ENCODE results near the gene PRM3.

Gene PRM3

DNA sequence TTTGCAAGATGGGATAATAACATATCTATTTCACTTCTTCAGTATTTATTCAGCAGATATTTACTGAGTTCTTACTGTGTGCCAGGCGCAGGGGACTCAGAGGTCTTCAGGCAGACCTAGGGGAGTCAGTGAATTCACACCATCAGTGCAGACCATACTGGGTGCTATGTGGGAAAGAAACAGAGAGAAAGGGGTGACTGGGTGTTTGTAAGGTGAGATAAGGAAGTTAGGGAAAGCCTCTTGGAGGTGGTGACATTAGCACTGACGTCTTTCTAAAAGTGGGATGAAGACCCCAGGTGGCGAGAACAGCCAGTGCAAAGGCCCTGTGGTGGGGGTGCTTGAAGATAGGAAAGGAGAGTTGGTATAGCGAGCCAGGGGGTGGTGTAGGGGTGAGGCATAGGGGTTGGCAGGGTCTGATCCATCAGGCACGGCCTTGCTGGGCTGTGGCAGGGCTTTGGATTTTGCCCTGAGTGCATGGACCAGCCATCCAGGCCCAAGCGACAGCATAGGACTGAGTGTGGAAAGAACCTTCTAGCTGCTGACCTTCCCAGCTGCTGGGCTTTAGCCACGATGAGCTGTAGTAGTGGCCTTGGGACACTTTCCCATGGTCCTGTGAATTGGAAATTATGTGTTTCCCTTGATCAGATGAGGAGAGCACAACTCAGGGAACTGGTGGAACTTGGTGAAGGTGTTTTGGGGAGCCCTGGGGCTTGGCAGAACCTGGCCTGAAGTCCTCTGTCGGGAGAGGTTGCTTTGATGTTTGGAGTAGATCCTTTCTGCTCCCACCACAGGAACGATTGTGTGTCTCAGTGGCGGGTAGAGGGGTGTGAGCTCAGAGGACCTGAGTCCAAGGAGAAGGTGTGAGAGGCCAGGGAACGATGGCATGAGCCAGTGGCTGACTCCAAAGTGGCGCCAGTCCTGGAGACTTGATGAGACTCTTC, 13.5 kb downstream of the PRM3 start:
- DNase-seq (ENCODE audit: extremely low read depth in 1 of 2, low read depth in 1 of 2) = no peak

DNA sequence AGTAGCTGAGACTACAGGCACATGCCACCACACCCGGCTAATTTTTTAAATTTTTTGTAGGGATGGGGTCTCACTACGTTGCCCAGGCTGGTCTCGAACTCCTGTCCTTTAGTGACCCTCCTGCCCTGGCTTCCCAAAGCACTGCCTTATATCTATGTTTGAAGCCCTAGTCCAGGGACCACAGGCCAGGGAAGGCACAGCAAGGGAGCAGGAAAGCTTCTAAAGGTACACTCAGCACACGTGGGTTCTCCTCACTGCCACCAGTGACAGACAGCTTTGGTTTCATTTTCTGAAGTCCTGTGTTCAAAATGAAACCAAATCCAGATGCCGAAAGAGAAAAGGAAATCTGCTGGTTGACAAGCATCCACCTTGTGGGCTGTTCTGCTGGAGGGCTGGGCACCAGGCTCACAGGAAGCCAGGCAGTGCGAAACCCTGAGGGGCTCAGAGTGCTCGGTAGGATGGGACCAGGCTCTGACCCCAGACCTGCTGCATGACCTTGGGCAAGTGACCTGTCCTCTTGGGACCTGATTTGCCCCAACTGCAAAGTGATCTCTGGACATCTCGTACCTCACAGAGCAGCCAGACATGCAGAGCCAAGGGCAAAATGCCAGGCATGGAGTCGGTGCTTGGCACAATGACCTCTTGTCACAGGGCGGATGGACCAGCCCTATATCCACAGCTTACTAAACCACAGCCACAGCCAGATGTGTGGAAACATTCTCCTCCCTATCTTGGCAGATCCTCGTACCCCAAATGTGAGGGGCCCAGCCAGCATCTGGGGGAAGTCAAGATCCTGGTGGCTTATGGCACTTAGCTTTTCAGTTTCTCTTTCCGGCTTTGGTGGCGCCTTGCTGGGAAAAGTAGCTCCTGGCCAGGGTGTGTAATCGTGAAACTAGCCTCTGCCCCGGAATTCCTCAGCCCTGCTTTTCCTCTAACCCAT, 14.6 kb downstream of the PRM3 start:
- no peak for DNase-seq (ENCODE audit: extremely low read depth in 1 of 2, low read depth in 1 of 2)

DNA sequence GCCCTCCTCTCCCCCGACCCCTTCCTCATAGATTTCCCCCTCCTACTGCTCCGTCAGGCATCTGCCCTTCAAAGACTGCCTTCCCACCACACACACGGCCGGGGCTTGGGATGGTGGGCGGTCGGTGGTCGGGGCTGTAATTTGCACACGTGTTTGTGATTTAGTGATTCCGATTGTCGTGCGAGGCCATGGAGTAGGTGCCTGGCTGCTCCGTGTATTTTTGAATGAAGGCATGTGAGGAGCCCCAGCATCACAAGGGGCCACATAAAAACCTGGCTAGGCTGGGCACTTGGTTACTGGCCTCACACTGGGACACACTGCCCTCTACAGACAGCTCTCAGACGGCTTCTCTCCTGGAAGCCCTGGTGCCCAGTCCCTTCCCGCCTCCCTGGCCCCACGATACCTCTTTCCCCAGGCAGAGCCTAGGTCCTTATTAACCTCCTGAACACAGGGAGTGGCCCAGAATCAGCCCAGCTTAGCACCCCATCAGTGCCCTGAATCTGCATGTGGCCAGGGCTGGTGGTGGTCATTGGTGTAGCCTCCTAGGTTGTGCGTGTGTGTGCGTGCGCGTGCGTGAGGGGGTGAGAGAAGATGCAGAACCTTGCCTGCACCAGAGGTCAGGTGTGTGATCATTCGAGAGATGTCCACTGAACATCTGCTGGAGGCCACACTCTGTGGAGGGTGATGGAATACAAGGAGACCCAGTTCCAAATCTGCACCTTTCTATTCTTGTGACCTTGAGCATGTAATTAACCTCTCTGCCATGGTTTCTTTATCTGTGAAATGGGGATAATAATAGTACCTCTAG, 16.1 kb downstream of the PRM3 start:
- DNase-seq (ENCODE audit: extremely low read depth in 1 of 2, low read depth in 1 of 2) = peak in 1 of 2 donors; percentile 53

DNA sequence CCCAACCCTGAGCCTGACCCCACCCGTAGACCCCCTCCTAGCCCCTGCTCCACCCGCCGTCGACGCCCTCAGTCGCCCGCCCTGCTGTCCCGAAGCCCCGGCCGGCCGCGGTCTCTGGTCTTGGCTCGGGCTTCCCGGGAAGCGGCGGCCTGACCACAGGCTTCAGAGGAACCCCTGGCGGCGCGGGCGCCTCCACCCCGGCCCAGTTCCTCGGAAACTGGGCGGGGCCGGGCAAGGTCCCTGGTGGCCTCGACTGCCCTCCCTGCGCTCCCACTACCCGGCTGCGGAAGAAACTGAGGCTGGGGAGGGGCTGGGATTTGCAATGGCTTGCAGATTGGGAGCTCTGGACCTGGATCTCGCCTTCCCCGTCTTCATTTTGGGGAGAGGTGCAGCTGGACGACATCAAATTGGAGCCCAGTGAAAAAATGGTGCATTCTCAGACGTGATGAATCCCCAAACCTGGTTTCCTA, 16.7 kb downstream of the PRM3 start:
- DNase-seq (ENCODE audit: extremely low read depth in 1 of 2, low read depth in 1 of 2) = peak in 1 of 2 donors; percentile 62

DNA sequence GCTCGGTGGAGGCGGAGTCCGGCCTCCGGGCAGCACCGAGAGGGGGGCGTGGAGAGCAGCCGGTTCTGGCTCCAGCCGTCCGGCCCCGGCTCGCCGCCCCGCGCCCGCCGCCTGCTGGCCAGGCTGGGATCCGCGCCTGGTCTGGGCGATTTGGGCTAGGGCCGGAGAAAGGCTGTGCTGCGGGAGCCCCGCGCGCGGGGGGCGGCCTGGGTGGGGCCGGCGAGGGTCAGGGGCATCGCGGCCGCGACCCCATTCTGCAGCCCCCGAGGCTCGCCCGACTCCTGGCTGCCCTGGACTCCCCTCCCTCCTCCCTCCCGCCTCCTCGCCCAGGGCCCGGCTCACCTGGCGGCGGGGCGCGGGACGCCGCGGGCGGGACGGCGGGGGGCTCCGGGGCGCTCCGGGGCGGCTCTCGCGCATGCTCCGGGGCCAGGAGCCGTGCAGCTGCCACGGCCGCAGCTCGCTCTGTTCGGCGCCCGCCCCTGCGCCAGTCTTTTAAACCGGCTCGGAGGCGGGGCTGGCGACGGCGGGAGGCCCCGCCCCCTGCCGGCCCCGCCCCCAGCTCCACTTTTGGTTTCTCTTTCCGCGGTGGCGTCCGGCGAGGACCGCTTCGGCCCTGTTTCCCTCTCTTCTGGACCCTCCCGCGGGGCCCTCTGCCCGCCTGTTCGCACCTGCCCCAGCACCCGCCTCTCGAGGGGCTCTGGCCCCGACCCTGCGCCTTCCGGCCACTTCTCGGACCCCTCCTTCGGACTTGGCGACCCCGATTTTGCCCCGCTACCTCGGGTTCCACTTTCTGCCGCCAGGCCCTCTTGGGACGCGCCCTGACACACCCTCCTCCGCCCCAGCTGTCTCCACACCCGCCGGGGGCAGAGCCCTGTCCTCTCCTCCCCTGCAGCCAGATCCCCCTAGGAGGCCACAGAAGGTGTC, 17.4 kb downstream of the PRM3 start, which contains the start of gene SOCS1:
TSS of gene SOCS1 (minus strand) at position 468 of the 924 bp plus-strand sequence. CDS start 726 bp downstream, outside the sequence.
- peak; percentile 64 to 80 for DNase-seq (ENCODE audit: extremely low read depth in 1 of 2, low read depth in 1 of 2)

DNA sequence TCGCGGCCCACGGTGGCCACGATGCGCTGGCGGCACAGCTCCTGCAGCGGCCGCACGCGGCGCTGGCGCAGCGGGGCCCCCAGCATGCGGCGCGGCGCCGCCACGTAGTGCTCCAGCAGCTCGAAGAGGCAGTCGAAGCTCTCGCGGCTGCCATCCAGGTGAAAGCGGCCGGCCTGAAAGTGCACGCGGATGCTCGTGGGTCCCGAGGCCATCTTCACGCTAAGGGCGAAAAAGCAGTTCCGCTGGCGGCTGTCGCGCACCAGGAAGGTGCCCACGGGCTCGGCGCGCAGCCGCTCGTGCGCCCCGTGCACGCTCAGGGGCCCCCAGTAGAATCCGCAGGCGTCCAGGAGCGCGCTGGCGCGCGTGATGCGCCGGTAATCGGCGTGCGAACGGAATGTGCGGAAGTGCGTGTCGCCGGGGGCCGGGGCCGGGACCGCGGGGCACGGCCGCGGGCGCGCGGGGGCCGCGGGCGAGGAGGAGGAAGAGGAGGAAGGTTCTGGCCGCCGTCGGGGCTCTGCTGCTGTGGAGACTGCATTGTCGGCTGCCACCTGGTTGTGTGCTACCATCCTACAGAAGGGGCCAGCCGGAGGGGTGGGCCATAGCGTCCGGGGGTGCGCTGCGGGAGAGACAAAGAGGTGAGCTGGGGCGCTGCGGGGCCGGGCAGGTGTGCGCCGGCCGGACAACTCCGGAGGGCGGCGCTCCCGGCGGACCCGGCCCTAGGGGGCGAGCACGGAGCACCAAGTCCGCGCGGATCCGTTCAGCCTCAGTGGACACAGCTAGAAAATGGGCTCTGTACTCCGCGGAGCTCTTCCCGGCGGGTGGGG, 18.3 kb downstream of the PRM3 start:
- DNase-seq (ENCODE audit: extremely low read depth in 1 of 2, low read depth in 1 of 2) = no peak

DNA sequence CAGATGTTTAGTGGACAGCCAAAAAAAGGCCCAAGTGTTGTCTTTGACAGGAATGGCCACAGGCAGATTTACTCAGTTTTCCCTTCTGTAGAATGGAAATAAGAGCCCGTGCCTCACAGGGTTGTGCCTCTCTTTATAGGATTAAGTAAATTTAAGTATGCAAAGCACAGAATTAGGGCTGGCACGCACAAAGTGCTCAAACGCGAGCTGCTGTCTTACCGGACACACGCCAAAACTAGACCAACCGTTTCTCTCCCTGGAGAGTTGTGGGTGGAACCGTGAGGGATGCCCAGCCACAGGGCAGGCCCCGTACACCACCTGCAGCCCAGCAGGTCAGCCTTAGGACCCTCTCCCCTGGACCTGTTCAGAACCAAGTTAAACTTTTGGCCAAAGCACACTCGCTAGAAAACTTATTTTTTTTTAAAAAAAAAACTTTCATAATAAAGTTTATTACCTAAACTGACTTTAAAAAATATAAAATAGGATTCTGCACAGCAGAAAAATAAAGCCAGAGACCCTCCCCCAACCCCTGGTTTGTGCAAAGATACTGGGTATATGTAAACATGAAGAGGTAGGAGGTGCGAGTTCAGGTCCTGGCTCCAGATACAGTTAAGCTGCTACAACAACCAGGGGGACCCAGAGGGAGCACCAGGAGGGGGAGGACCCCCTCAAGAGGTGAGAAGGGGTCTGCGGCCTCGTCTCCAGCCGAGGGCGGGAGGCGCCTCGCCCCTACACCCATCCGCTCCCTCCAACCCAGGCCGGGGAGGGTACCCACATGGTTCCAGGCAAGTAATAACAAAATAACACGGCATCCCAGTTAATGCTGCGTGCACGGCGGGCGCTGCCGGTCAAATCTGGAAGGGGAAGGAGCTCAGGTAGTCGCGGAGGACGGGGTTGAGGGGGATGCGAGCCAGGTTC, 19.2 kb downstream of the PRM3 start:
- no peak for DNase-seq (ENCODE audit: extremely low read depth in 1 of 2, low read depth in 1 of 2)

DNA sequence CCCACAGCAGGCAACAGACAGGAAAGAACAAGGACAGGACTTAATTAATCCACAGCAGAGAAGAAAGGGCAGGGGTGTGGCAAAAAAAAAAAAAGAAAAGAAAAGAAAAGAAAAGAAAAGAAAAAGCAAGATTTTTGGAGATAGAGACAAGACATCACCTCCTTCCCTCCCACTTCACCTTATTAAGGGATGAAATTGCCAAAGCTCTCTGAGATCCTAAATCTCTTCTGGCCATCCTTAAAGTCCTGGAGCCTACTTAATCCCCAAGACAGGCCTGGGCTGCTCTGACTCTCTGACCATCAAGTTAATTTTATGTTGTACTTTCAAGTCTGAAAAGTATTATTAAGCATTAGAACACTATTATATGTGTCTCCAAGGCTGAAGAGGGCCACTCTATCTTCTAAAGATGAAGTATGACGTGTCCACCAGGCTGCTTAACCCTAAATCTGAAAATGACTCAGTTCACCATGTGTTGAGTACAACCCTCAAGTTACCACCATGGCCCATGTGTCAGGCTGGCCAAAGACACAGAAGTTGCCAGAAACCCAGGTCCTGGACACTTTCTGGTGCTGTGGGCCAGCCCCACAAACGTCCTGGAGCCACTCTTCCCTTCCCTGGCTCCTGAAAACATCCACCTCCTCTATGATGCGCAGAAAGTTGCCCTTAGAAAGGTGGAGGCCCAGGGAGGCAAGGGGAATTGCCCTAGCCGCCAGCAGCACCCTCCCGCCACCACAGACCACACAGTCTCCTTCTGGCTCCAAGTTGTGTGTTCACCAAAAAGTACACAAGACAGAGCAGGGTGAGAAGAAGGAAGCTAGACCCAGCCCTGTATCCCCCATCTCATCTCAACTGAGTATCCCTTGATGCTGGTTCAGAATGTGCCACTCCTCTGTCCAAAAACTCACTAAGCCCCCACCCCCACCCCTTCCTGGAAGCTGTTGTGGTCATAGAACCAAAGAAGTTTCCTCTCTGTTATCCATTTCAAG, 20.1 kb downstream of the PRM3 start:
- no peak for DNase-seq (ENCODE audit: extremely low read depth in 1 of 2, low read depth in 1 of 2)

DNA sequence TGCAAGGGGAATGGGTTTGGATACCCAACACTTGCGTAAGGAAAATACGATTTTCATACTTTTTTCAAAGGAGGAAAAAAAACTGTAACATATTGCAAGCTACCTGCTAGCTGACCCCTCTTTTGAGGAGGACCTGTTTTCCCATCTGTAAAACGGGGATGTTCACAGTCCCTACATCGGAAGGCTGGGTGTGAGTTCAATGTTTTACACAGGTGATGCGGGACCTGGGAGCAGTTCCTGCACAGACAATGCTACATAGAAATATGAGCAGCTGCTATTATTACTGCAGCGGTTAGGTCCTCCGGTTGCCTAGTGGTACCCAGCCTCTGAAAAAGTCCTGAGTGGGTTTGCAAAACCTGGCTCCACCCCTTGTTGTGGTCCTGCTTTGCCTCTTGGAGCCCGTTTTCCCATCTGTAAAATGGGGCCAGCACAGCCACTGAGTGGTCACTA, 20.9 kb downstream of the PRM3 start:
- DNase-seq (ENCODE audit: extremely low read depth in 1 of 2, low read depth in 1 of 2) = no peak

DNA sequence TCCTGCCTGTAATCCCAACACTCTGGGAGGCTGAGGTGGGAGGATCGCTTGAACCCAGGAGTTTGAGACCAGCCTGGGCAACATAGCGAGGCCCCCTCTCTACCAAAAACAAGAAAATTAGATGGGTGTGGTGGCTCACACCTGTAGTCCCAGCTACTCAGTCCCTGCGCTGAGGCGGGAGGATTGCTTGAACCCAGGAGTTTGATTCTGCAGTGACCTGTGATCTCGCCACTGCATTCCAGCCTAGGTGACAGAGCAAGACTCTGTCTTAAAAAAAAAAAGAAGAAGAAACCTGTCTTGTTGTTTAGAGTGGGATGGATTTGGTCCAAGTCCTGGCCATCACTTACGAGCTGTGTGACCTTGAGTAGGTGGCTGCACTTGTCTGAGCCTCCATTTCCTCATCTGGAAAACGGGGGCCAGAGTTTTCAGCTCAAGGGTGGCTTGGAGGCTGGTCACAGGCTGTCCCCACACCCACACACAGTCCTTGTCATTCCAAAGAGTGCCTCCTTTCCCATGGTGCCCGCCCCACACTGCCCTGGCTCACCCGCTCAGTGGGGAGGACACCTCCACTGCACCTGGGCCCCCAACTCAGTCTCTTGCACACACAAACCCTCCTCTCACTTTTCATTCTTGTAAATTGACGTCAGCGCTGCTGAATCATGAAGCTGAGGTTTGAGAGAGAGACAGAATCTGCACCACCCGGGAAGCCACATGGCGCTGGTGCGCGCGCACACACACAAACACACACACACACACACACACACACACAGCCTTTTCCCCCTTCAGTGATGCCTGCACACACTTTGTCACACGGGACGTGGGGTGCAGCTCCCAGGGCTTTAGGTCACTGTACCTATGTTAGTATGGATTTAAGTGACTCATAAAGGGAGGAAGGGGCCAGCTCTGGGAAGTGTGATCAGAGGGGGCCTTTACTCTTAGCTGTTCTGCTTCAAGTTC, 21.6 kb downstream of the PRM3 start:
- peak; percentile 70 to 84 for DNase-seq (ENCODE audit: extremely low read depth in 1 of 2, low read depth in 1 of 2)

DNA sequence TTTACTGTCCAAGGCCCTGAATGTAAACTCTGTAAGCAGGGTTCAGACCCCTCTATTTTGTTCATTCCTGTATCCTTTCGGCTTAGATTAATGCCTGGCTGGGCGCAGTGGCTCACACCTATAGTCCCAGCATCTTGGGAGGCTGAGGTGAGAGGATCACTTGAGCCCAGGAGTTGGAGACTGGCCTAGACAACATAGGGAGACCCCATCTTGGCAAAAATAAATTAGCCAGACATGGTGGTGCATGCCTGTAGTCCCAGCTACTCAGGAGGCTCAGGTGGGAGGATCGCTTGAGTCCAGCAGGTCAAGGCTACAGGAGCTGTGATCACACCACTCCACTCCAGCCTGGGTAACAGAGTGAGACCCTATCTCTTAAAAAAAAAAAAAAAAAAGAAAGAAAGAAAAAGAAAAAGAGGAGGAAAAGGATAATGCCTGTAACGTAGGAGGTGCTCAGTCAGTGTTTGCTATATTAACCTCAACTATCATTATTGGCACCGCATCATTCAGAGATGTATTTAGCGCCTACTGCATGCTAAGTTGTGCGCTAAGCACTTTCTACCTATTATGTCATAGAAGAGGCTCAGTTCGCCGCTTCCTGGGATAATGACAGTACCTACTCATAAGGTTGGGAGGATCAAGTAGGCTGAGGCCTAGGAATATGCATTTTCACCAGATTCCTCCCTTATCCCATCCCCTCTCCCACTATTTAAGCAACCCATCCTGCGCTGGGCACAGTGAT, 22.5 kb downstream of the PRM3 start:
- no peak for DNase-seq (ENCODE audit: extremely low read depth in 1 of 2, low read depth in 1 of 2)

DNA sequence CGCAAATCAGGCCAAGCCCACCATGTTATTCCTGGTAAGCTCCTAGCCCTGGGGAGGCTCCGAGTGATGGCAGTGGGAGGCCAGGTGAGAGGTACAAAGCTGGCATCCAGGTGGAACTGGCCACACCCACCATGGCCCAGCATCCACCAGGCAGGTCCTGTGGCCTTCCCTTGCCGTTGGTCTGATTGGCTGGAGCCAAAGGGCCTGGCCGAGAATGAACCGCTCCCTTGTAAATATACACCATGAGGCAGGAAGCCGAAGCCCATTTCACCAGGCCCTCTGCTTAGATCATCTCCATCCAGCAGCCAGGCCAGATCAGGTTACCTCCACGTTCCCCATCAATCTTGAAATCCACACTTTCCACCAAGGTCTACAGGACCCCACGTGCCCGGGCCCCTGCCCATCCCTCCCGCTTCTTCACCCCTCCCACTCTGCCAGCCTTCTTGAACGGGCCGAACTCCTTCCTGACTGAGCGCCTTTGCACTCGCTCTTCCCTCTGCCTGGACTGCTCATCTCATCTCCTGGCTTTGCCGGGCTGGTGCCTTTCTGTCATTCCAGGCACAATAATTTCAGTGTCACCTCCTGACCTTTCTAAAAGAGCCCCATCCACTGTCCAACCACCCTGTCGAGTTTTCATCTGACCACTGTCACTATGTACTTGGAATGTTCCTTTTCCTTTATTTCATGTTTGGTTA, 23.2 kb downstream of the PRM3 start:
- DNase-seq (ENCODE audit: extremely low read depth in 1 of 2, low read depth in 1 of 2) = no peak

DNA sequence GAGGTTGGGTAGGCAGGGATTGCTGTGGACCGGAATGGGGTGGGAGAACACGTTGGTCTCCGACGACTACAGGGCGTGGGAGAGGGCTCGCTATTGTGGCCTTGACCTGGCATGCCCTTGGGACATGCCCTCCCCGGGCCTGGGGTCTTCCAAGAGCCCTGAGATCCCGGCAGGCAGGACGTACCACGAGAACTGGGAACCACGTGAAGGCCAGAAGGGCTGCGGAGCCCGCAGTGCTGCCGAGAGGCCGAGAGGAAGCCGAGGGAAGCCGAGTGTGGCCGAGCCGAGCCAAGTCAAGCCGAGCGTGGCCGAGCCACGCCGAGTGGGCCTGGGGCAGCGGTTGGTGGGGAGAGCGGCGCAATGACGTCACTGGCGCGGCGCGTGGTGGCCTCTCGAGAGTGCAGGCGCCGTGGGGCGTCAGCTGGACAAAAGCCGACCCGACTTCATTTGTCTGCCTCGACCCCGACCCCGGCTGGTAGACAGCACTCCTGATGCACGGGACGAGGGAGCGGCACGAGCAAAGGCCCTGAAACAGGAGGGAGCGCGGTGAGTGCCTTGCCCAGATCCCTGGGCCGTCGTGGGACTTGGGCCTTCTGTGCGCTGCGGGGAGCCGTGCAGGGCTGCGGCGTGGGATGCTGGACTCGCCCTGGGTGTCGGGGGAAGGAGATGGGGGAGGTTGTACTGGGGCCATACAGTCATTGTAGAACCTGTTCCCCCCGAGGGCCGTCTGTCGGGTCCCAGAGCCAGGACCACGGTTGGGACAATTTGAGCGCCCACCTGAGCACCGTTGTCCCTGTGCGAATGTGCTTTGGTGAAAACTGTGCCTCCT, 24.0 kb downstream of the PRM3 start:
- no peak for DNase-seq (ENCODE audit: extremely low read depth in 1 of 2, low read depth in 1 of 2)

Measured in stimulated activated CD8-positive, alpha-beta memory T cell treated with anti-CD3 and anti-CD28 coated beads, Interleukin-7, amount 100 ng/mL, for 48 hours (primary cell).